ENCODE data around the gene CHRDL2.
"Not testable (repeated sequence)": the region's sequence is repeated elsewhere in the genome, so short reads cannot be mapped to it uniquely, and the experiment has no call there.

Gene CHRDL2

GRCh38 chr11:74662487-74663103, 68.6 kb downstream of the CHRDL2 start:
- DNase-seq: no peak

GRCh38 chr11:74659124-74659523, 72.1 kb downstream of the CHRDL2 start:
- DNase-seq: not testable (repeated sequence)

GRCh38 chr11:74654976-74655375, 76.2 kb downstream of the CHRDL2 start:
- DNase-seq: no peak

GRCh38 chr11:74650498-74650897, 80.7 kb downstream of the CHRDL2 start:
- DNase-seq: no peak

GRCh38 chr11:74648894-74649293, 82.3 kb downstream of the CHRDL2 start:
- no peak for DNase-seq

- no peak for DNase-seq
These were observed 83.4 kb downstream of the CHRDL2 start for GRCh38 chr11:74647831-74648230.

- no peak for DNase-seq
These were observed 83.8 kb downstream of the CHRDL2 start for GRCh38 chr11:74647404-74647803.

GRCh38 chr11:74646954-74647353, 84.3 kb downstream of the CHRDL2 start:
- DNase-seq: no peak

Measured in amniotic stem cell (primary cell).